BE2C (cell line): ENCODE measurements around the gene MALRD1.
"Not testable (repeated sequence)": the region's sequence is repeated elsewhere in the genome, so short reads cannot be mapped to it uniquely, and the experiment has no call there.

Source experiments
- DNase-seq: peaks from one replicate; pipeline ENCODE4 v3.0.0-alpha.2; 2020
- H3K27me3 ChIP-seq: fragments of 250-450 bp; sonication (Bioruptor Pico); 2 replicates; pipeline ENCODE4 v1.5.1; 2020; ENCODE audit warnings: mild to moderate bottlenecking
- H3K36me3 ChIP-seq: fragments of 250-450 bp; sonication (Bioruptor Pico); 2 replicates; pipeline ENCODE4 v1.5.1; 2020; ENCODE audit warnings: mild to moderate bottlenecking
- H3K4me1 ChIP-seq: fragments of 250-450 bp; sonication (Bioruptor Pico); 2 replicates; pipeline ENCODE4 v1.5.1; 2020
- H3K4me3 ChIP-seq: 2 replicates; pipeline ENCODE4 v1.5.1; 2011; ENCODE audit warnings: low read depth, low read length
- H3K9me3 ChIP-seq: fragments of 250-450 bp; sonication (Bioruptor Pico); 2 replicates; pipeline ENCODE4 v1.5.1; 2020
- CTCF ChIP-seq: IDR thresholded peaks from 2 replicates; pipeline ENCODE4 v1.5.1; 2012; ENCODE audit warnings: mild to moderate bottlenecking, low read depth, low read length

Gene MALRD1

DNA sequence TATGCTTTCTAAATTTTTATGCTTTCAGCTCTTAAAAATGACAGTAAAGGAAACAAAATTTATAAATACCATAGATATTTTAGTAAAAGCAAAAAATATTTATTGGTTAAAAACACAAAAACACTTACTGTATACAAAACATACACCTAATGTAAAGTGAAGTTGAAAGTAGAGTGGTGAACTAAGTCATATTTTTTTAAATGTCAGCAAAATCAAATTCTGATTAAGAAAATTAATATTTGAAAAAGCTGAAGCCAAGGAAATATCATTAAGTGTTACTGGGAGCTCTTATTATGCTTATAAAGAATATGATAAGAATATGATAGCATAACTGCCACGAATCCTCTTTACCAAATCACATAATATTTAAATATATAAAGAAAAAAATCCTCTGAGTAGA, 702.4 kb downstream of the MALRD1 start:
- no peak overlapping the region for H3K4me3 ChIP-seq
- no peak for DNase-seq
- H3K9me3 ChIP-seq: no peaks in the 10 kb centered on the region
- no peaks in the 10 kb centered on the region for H3K4me1 ChIP-seq
- no peaks in the 10 kb centered on the region for H3K27me3 ChIP-seq
- no peaks in the 10 kb centered on the region for H3K36me3 ChIP-seq
- no peak for TF ChIP-seq CTCF

DNA sequence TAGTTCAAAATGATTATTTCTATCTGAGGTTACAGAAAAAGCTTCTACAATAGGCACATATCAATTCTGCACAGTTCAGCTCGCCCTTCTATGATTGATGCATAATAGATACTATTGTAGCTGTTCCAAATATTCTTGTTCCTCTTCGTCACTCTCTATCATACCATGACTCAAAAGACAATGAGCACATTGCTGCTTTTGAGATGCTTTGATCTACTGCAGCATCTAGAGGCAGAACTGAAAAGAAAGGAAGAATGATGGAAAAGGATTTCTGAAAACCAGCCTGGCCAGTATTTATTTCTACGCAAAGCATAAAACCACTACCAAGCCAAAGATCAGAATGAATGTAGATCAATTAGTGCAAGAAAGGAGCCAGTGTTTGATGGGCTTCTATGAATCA, 708.3 kb downstream of the MALRD1 start:
- no peaks in the 10 kb centered on the region for H3K36me3 ChIP-seq
- no peak overlapping the region for H3K4me3 ChIP-seq
- no peak for TF ChIP-seq CTCF
- H3K27me3 ChIP-seq: no peaks in the 10 kb centered on the region
- DNase-seq: no peak
- H3K4me1 ChIP-seq: no peaks in the 10 kb centered on the region
- H3K9me3 ChIP-seq: no peaks in the 10 kb centered on the region

DNA sequence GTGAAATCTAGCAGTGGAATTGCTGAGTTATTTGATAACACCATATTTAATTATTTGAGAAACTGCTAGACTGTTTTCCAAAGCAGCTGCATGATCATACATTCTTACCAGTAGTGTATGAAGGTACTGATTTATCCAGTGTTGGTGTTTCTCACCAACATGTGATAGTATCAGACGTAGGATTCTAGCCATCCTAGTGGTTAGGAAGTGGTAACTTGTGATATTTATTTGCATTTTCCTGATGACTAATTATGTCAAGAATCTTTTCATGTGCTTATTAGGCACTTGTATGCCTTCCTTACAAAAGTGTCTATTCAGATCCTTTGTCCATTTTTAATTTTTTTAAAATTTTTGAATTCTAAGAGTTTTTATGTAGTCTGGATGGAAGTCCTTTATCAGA, 713.4 kb downstream of the MALRD1 start:
- Histone ChIP-seq H3K27me3 (no peaks in the 10 kb centered on the region), H3K36me3 (no peaks in the 10 kb centered on the region), H3K4me1 (no peaks in the 10 kb centered on the region), H3K9me3 (no peaks in the 10 kb centered on the region), H3K4me3 (no peak overlapping the region)
- TF ChIP-seq CTCF: no peak
- no peak for DNase-seq

GRCh38 chr10:19764111-19764510, 715.5 kb downstream of the MALRD1 start:
- no peak for TF ChIP-seq CTCF
- no peaks in the 10 kb centered on the region for H3K27me3 ChIP-seq
- no peaks in the 10 kb centered on the region for H3K9me3 ChIP-seq
- no peak for DNase-seq
- peaks cover 8% of the 10 kb centered on the region; the same call in 1 of the 2 replicates for H3K4me1 ChIP-seq
- no peak overlapping the region for H3K4me3 ChIP-seq
- H3K36me3 ChIP-seq: no peaks in the 10 kb centered on the region

DNA sequence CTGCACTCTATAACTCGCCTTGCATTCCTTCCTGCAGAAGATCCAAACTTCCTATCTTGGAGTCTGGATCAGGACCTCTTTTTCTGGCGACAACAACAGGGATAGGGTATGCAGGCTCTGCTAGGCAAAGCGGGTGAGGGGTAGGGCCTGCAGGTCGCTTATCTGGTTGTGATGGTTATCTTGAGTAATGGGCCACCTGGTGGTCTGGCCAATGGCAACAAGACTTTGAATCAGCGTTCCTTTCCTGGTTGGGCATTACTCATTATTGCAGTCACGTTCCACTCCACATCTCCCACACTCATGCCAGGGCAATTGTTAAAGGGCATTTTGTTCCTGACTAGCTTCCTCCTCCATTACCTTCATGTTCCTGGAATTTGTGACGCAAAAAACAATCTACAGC, 719.3 kb downstream of the MALRD1 start:
- Histone ChIP-seq H3K9me3 (no peaks in the 10 kb centered on the region), H3K4me1 (peaks cover 8% of the 10 kb centered on the region; the same call in 1 of the 2 replicates), H3K4me3 (no peak overlapping the region), H3K36me3 (no peaks in the 10 kb centered on the region), H3K27me3 (no peaks in the 10 kb centered on the region)
- TF ChIP-seq CTCF: no peak
- peak; percentile 35 for DNase-seq

GRCh38 chr10:19769826-19770225, 721.2 kb downstream of the MALRD1 start:
- DNase-seq, H3K36me3 ChIP-seq, H3K9me3 ChIP-seq, H3K4me1 ChIP-seq, H3K4me3 ChIP-seq, H3K27me3 ChIP-seq: not testable (repeated sequence)

DNA sequence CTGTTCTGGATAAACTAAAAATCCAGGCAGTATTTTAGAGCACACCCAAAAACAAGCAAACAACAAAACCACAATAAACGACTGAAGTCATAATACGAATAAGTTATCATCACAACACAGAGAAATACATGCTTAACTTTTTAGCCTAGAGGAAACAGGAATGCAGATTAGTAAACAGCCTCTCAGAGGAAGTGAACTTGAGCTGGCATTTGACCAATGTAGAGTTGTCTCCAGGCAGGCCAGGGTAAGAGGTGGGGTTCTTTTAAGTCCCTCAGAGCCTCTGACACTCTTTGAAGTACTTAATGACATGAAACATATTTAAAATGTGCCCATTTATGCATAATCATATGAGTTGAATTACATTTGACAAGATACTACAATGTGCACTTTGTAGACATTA, 724.4 kb downstream of the MALRD1 start:
- H3K4me3 ChIP-seq: no peak overlapping the region
- no peaks in the 10 kb centered on the region for H3K27me3 ChIP-seq
- TF ChIP-seq CTCF: no peak
- H3K4me1 ChIP-seq: peaks cover 2% of the 10 kb centered on the region; the same call in 1 of the 2 replicates
- no peaks in the 10 kb centered on the region for H3K36me3 ChIP-seq
- no peak for DNase-seq
- H3K9me3 ChIP-seq: no peaks in the 10 kb centered on the region
